Amygdala (tissue), 56 donors: ENCODE measurements around the gene SEPTIN12.

Source experiments
- DNase-seq, 56 donors: peaks; one replicate each; lab custom pipeline; 2025; lab: John Stamatoyannopoulos, UW

Gene SEPTIN12

GRCh38 chr16:4803401-4803844 is 15.3 kb upstream of the SEPTIN12 start:
- DNase-seq, result no peak

GRCh38 chr16:4802659-4803287 is 14.6 kb upstream of the SEPTIN12 start:
- DNase-seq, result peak; percentile 63 to 99 (median 95)

GRCh38 chr16:4801962-4802658 is 14.0 kb upstream of the SEPTIN12 start, which contains the start of gene ROGDI:
Gene ROGDI, minus strand, starts transcription at chr16:4802633. Its CDS starts 62 bp downstream, at chr16:4802571.
- peak in 36 of 56 donors; percentile 18 to 71 (median 50) for DNase-seq

- DNase-seq, result peak in 5 of 56 donors; percentile 13 to 46 (median 22)
These were observed 13.2 kb upstream of the SEPTIN12 start for GRCh38 chr16:4801051-4801961.

- peak in 54 of 56 donors; percentile 14 to 94 (median 74) for DNase-seq
These were observed 12.3 kb upstream of the SEPTIN12 start for GRCh38 chr16:4800290-4801041.

- no peak for DNase-seq
These were observed 11.2 kb upstream of the SEPTIN12 start for GRCh38 chr16:4799171-4799855.

GRCh38 chr16:4798456-4798855 is 10.3 kb upstream of the SEPTIN12 start:
- no peak for DNase-seq

GRCh38 chr16:4797805-4798252 is 9.7 kb upstream of the SEPTIN12 start:
- DNase-seq, result no peak

- DNase-seq, result peak in 1 of 56 donors; percentile 8
These were observed 9.0 kb upstream of the SEPTIN12 start for GRCh38 chr16:4796982-4797804.

- no peak for DNase-seq
These were observed 7.9 kb upstream of the SEPTIN12 start for GRCh38 chr16:4795828-4796572.

- peak in 4 of 56 donors; percentile 16 to 35 (median 20) for DNase-seq
These were observed 7.2 kb upstream of the SEPTIN12 start, which contains the start of gene SMIM22 for GRCh38 chr16:4795181-4795827. Gene SMIM22, plus strand, starts transcription at chr16:4795369. Its CDS starts 366 bp downstream, at chr16:4795735.

- DNase-seq, result no peak
These were observed 4.9 kb upstream of the SEPTIN12 start for GRCh38 chr16:4792951-4793513.

- no peak for DNase-seq
These were observed 2.7 kb upstream of the SEPTIN12 start for GRCh38 chr16:4790871-4791270.

GRCh38 chr16:4790261-4790660 is 2.1 kb upstream of the SEPTIN12 start:
- no peak for DNase-seq

GRCh38 chr16:4788910-4789309 is 765 bp upstream of the SEPTIN12 start:
- DNase-seq, result no peak

- no peak for DNase-seq
These were observed 344 bp upstream of the SEPTIN12 start for GRCh38 chr16:4788489-4788889.

- no peak for DNase-seq
These were observed 1.1 kb downstream of the SEPTIN12 start for GRCh38 chr16:4787068-4787467.
